ENCODE results near the gene TBXA2R. TPM values are rescaled to one million over a fixed set of nuclear protein-coding genes. Genes with fewer than 3 reads are reported as not detected.

TBXA2R gene
- total RNA-seq, 2 donors from 2014 or later = 2.3 to 3.7 TPM

GRCh38 chr19:3609779-3610719 lies 3.4 kb upstream of the TBXA2R start:
- intact Hi-C loops (cut with DNase I) = no loop called here
- DNase-seq (no peak), ATAC-seq (no peak)

- intact Hi-C loops (cut with DNase I) = no loop called here
- ATAC-seq (peak; percentile 1 to 10), DNase-seq (peak; percentile 58)
Measured at GRCh38 chr19:3608750-3609322, 2.2 kb upstream of the TBXA2R start.

- ATAC-seq (no peak), DNase-seq (no peak)
- intact Hi-C loops (cut with DNase I) = no loop called here
Measured at GRCh38 chr19:3608079-3608641, 1.5 kb upstream of the TBXA2R start.

DNA sequence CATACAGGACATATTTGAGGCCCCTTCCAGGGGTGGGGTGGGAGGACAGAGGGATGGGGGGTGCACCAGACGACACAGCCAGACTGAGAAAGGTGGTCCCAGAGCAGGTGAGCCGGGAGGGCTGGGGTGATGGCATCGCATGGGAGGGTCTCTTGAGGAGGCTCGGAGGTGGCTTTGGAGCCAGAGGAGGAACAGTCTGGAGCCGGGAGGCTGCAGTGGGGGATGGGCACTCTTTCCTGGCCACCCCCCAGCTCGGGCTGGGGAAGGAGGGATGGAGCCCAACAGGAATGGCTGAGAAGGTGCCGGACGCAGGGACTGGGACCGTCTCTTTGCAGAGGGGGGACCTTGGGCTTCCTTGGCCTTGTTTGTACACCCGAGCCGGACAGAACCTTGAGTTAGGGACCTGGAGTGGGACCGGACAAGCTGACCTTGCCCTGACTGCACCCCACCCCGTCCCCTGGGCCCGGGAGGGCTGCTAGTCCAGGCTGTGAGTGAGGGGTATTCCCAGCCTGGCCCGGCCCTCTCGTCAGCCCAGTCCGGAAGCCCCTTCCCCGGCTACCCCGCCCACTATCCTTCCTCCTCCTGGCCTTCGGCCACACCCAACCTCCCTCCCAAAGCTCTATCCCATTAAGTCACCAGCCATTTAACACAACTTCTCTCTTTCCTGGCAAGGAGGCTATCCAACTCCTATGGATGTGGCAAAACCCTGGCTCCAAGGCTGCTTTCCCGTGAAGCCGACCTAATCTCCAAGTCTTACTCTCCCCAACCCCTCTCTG lies 816 bp upstream of the TBXA2R start:
- DNase-seq = peak; percentile 70
- intact Hi-C loops (cut with DNase I) = no loop called here
- peak; percentile 32 to 57 for ATAC-seq

GRCh38 chr19:3606174-3606689 lies 443 bp downstream of the TBXA2R start:
- peak; percentile 10 to 11 for ATAC-seq
- intact Hi-C loops (cut with DNase I) = no loop called here
- DNase-seq = no peak

GRCh38 chr19:3605770-3606169 lies 905 bp downstream of the TBXA2R start:
- ATAC-seq = no peak
- intact Hi-C loops (cut with DNase I) = no loop called here
- no peak for DNase-seq

DNA sequence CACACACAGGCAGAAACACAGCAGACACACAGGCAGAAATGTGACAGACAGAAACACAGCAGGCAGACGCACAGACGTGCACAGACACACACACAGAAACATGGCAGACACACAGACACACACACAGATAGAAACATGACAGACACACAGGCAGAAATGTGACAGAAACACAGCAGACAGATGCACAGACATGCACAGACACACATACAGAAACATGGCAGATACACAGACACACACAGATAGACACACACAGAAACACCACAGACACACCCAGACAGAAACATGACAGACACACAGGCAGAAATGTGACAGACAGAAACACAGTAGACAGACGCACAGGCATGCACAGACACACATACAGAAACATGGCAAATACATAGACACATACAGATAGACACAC lies 1.3 kb downstream of the TBXA2R start:
- no peak for DNase-seq
- ATAC-seq = no peak
- intact Hi-C loops (cut with DNase I) = no loop called here

- intact Hi-C loops (cut with DNase I) = no loop called here
- ATAC-seq (no peak), DNase-seq (no peak)
Measured at GRCh38 chr19:3604987-3605343, 1.7 kb downstream of the TBXA2R start.

DNA sequence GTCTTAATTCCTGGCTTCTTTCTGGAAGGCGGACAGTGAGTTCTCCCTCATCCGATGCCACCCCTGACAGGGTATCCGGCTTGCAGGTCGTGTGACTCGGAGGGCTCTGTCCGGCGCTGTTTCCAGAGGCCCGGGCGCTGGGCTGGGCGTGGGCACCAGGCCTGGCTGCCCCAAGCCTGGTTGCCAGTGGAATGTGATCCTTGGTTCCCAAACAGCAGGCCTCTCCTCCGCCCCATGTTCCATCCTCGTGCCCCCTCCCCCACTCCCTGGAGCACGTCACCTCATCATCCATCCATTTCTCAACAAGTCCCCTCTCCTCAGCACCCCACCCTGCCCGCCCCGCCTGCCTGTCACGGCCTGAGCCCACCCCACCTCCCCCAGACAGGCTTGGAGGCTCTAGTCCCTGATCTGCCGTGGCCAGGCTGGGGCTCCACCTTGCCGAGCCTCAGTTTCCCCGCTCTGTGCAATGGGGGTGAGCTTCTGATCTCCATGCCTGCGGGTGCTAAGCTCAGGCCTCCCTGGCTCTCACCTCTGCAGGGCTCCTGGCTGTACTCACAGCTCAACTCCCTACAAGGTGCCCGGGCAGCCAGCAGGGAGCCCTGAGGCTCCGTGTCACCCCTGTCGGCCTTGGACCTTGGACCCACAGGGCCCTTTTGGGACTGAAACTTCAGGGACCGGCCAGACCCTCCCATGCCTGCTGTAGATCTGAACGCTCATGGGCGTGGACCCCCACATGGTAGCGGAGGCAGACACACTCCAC lies 2.3 kb downstream of the TBXA2R start:
- ATAC-seq (no peak), DNase-seq (no peak)
- intact Hi-C loops (cut with DNase I) = no loop called here

DNA sequence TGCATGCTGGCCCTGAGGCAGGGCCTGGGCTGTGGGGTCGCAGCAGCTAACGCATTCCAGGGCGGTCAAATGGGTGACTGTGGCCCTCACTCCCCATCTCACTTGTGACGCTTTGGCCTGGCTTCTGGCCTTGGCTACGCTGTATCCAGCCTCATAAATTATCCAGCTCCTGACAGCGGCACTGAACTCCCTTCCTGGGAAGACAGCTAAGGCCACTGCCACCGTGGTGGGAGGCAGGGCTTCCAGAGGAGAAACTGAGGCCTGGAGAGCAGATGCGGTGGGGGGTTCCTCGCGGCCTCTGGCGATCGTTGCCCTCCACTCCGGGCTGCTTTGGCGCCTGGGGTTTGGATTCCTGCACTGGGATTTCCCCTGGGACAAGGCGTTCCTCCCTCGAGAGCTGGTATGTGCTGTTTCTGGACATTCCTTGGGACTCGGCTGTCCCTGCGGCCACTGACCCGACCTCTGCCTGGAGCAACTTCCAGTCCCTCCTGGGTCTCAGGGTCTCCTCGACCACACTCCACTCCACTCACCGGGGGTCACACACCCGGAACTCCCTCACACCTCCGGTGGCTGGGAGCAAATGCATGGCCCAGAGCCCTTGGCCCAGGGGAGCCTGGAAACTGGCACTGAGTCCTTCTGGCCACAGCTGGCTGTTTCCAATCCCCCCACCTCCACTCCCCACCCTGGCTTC lies 3.4 kb downstream of the TBXA2R start:
- no peak for ATAC-seq
- intact Hi-C loops (cut with DNase I) = no loop called here
- DNase-seq = no peak

DNA sequence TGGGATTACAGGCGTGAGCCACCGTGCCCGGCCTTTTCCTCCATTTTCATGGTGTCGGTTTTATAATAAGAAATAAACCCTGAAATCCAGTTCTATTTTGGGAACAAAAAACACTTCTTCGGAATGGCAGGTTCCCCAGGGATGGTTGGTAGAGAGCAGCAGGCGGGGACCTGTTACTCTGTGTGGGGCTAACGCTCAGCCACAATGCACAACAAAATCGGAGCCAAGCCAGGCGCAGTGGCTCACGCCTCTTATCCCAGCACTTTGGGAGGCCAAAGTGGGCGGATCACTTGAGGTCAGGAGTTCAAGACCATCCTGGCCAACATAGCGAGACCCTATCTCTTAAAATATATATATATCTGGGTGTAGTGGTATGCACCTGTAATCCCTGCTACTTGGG lies 5.7 kb downstream of the TBXA2R start:
- no peak for DNase-seq
- intact Hi-C loops (cut with DNase I) = no loop called here
- ATAC-seq = no peak

GRCh38 chr19:3599776-3600187 lies 6.9 kb downstream of the TBXA2R start:
- ATAC-seq = no peak
- no peak for DNase-seq
- intact Hi-C loops (cut with DNase I) = no loop called here

- DNase-seq = no peak
- ATAC-seq = no peak
- intact Hi-C loops (cut with DNase I) = no loop called here
Measured at GRCh38 chr19:3595521-3596061, 11.1 kb downstream of the TBXA2R start.

DNA sequence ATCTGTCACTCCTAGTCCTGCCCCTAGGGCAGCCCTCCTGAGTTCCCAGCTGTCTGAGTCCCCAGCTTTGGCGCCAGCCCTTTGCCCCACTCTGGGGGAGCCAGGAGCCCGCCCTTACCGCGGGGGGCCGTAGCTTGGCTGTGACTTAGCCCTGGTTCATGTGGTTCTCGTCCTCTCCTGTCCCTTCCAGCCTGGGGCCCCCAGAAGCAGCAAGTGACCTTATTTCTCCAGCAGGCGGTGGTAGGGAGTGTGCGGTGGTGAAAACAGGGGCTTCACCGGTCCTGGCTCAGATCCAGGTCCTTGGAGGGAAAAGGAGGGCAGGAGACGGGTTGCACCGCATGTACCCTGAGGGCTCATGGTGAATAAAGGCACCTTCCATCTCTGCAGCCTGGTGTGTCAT lies 13.5 kb downstream of the TBXA2R start:
- intact Hi-C loops (cut with DNase I) = no loop called here
- DNase-seq (no peak), ATAC-seq (no peak)

DNA sequence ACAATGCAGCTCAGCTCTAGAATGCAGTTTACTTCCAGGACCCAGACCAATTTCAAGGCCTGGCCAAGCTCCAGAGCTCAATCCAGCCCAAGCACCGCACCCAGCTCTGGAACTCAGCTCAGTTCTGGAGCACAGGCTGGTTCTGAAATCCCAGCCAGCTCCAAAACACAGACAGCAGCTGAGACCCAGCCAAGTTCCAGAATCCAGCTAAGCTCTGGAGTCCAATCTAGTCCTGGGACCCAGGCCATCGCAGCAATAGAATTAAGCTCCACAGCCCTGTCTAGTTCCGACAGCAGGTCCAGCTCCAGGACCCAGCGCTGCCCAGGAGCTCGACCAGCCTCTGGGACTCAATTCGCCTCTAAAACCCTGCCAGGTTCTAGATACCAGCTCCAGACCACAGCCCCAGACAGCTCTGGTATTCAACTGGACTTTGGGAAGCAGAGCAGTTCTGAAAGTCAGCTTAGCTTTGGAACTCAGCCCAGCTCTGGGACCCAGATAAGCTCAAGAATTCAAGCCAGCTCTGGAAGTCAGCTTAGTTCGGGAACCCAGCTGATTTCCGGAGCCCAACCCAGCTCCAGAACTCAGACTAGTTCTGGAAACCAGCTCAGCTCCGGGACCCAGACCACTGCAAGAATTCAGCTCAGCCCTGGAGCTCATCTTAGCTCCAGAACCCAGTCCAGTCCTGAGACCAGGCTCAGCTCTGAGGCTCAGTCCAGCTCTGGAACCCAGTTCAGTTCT lies 14.6 kb downstream of the TBXA2R start:
- intact Hi-C loops (cut with DNase I) = no loop called here
- DNase-seq (no peak), ATAC-seq (peak; percentile 43 to 57)

- DNase-seq (no peak), ATAC-seq (no peak)
- intact Hi-C loops (cut with DNase I) = no loop called here
Measured at GRCh38 chr19:3590991-3591659, 15.6 kb downstream of the TBXA2R start.

DNA sequence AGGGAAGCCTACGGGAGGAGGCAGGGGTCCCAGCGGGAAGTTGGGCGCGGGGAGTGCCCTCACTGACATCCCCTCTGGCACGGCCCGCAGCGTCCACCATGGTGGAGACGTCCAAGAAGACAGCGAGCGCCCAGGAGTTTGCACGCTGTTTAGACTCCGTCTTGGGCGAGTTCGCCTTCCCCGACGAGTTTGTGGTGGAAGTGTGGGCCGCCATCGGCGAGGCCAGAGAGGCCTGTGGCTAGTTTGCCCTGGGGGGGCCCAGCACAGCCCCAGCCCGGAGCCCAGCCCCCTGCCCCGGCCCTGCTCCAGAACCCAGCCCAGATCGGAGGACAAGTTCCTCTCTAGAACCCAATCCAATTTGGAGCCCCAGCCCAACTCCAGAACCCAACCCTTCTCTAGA lies 16.7 kb downstream of the TBXA2R start:
- intact Hi-C loops (cut with DNase I) = no loop called here
- DNase-seq = no peak
- no peak for ATAC-seq
